NCI-H510A treated with DMSO at 0.1 percent for 48 hours (cell line): ENCODE results near the gene CCL20.
"Not testable (repeated sequence)": the region's sequence is repeated elsewhere in the genome, so short reads cannot be mapped to it uniquely, and the experiment has no call there.

ENCODE experiments used
- DNase-seq: peaks from one replicate; lab custom pipeline; 2025; lab: John Stamatoyannopoulos, UW

The CCL20 gene

GRCh38 chr2:227834916-227835650 is 21.4 kb downstream of the CCL20 start:
- no peak for DNase-seq

- DNase-seq, result not testable (repeated sequence)
Observed at GRCh38 chr2:227839339-227840129, 25.9 kb downstream of the CCL20 start.

- DNase-seq, result no peak
Observed at GRCh38 chr2:227846831-227847230, 33.2 kb downstream of the CCL20 start.

- no peak for DNase-seq
Observed at GRCh38 chr2:227848146-227848545, 34.5 kb downstream of the CCL20 start.

GRCh38 chr2:227848586-227848985 is 34.9 kb downstream of the CCL20 start:
- peak; percentile 26 for DNase-seq

GRCh38 chr2:227849906-227850305 is 36.3 kb downstream of the CCL20 start:
- no peak for DNase-seq

GRCh38 chr2:227853204-227853629 is 39.6 kb downstream of the CCL20 start:
- no peak for DNase-seq

GRCh38 chr2:227853765-227854271 is 40.2 kb downstream of the CCL20 start:
- peak; percentile 92 for DNase-seq

- no peak for DNase-seq
Observed at GRCh38 chr2:227855440-227855839, 41.8 kb downstream of the CCL20 start.

- DNase-seq, result no peak
Observed at GRCh38 chr2:227856697-227857096, 43.1 kb downstream of the CCL20 start.

- no peak for DNase-seq
Observed at GRCh38 chr2:227860221-227860641, 46.6 kb downstream of the CCL20 start.

GRCh38 chr2:227861011-227861410 is 47.4 kb downstream of the CCL20 start:
- no peak for DNase-seq

GRCh38 chr2:227862227-227862740 is 48.6 kb downstream of the CCL20 start:
- peak; percentile 80 for DNase-seq

- no peak for DNase-seq
Observed at GRCh38 chr2:227862741-227863588, 49.3 kb downstream of the CCL20 start.

GRCh38 chr2:227864161-227864756 is 50.6 kb downstream of the CCL20 start:
- no peak for DNase-seq

GRCh38 chr2:227865291-227865690 is 51.6 kb downstream of the CCL20 start:
- DNase-seq, result no peak
